ENCODE results near the gene ZYX. TPM values are rescaled to one million over a fixed set of nuclear protein-coding genes. Genes with fewer than 3 reads are reported as not detected.

ZYX gene
- total RNA-seq, 1 donor from 2014 or later, result 523 TPM

GRCh38 chr7:143431109-143431508, 50.0 kb downstream of the ZYX start:
- Histone ChIP-seq H3K27ac (ENCODE audit: low read depth, low read length) (no peak overlapping the region), H3K4me2 (ENCODE audit: low read length) (no peak overlapping the region)
- no peaks in the 10 kb centered on the region for H3K27me3 Mint-ChIP-seq (ENCODE audit: low read depth, unreplicated experiment)

GRCh38 chr7:143433759-143434158, 52.6 kb downstream of the ZYX start:
- FAIRE-seq (no peak), DNase-seq (ENCODE audit: low read depth) (no peak)
- no peaks in the 10 kb centered on the region for H3K4me1 Mint-ChIP-seq (ENCODE audit: low read depth, unreplicated experiment)
- Histone ChIP-seq H3K79me2 (ENCODE audit: insufficient read depth, low read length) (no peaks in the 10 kb centered on the region), H3K9ac (ENCODE audit: low read length) (no peak overlapping the region), H3K4me2 (ENCODE audit: low read length) (no peak overlapping the region), H3K4me1 (ENCODE audit: insufficient read depth, low read length) (no peaks in the 10 kb centered on the region), H3K4me3 (ENCODE audit: insufficient read depth, low read depth, low read length) (no peak overlapping the region), H4K20me1 (ENCODE audit: insufficient read depth, low read length) (no peaks in the 10 kb centered on the region), H3K27ac (ENCODE audit: low read depth, low read length) (no peak overlapping the region), H2AFZ (ENCODE audit: low read depth, low read length) (no peak overlapping the region), H3K36me3 (ENCODE audit: insufficient read depth, low read length) (no peaks in the 10 kb centered on the region), H3K9me3 (ENCODE audit: insufficient read depth, low read depth, low read length) (no peaks in the 10 kb centered on the region), H3K27me3 (ENCODE audit: insufficient read depth, low read length) (no peaks in the 10 kb centered on the region)
- H3K27ac Mint-ChIP-seq (ENCODE audit: unreplicated experiment), result no peak overlapping the region
- H3K9me3 Mint-ChIP-seq (ENCODE audit: unreplicated experiment), result no peaks in the 10 kb centered on the region
- H3K27me3 Mint-ChIP-seq (ENCODE audit: low read depth, unreplicated experiment), result peaks cover 10% of the 10 kb centered on the region
- no peak overlapping the region for H3K4me3 Mint-ChIP-seq (ENCODE audit: unreplicated experiment)
- no peaks in the 10 kb centered on the region for H3K36me3 Mint-ChIP-seq (ENCODE audit: low read depth, unreplicated experiment)
- TF ChIP-seq, protein P1, sequence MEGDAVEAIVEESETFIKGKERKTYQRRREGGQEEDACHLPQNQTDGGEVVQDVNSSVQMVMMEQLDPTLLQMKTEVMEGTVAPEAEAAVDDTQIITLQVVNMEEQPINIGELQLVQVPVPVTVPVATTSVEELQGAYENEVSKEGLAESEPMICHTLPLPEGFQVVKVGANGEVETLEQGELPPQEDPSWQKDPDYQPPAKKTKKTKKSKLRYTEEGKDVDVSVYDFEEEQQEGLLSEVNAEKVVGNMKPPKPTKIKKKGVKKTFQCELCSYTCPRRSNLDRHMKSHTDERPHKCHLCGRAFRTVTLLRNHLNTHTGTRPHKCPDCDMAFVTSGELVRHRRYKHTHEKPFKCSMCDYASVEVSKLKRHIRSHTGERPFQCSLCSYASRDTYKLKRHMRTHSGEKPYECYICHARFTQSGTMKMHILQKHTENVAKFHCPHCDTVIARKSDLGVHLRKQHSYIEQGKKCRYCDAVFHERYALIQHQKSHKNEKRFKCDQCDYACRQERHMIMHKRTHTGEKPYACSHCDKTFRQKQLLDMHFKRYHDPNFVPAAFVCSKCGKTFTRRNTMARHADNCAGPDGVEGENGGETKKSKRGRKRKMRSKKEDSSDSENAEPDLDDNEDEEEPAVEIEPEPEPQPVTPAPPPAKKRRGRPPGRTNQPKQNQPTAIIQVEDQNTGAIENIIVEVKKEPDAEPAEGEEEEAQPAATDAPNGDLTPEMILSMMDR (IDR thresholded peaks at IDR 0.05; ENCODE audit: insufficient read depth, low read depth, low read length), result no peak

More at GRCh38 chr7:143431109-143431508, 50.0 kb downstream of the ZYX start:
- no peak for DNase-seq (ENCODE audit: low read depth)
- Histone ChIP-seq H3K4me3 (ENCODE audit: insufficient read depth, low read depth, low read length) (no peak overlapping the region), H2AFZ (ENCODE audit: low read depth, low read length) (no peak overlapping the region), H3K27me3 (ENCODE audit: insufficient read depth, low read length) (no peaks in the 10 kb centered on the region), H4K20me1 (ENCODE audit: insufficient read depth, low read length) (no peaks in the 10 kb centered on the region), H3K79me2 (ENCODE audit: insufficient read depth, low read length) (no peaks in the 10 kb centered on the region), H3K9me3 (ENCODE audit: insufficient read depth, low read depth, low read length) (no peaks in the 10 kb centered on the region), H3K36me3 (ENCODE audit: insufficient read depth, low read length) (no peaks in the 10 kb centered on the region), H3K9ac (ENCODE audit: low read length) (no peak overlapping the region), H3K4me1 (ENCODE audit: insufficient read depth, low read length) (no peaks in the 10 kb centered on the region)
- no peaks in the 10 kb centered on the region for H3K36me3 Mint-ChIP-seq (ENCODE audit: low read depth, unreplicated experiment)
- no peaks in the 10 kb centered on the region for H3K9me3 Mint-ChIP-seq (ENCODE audit: unreplicated experiment)
- H3K27ac Mint-ChIP-seq (ENCODE audit: unreplicated experiment), result no peak overlapping the region
- no peak overlapping the region for H3K4me3 Mint-ChIP-seq (ENCODE audit: unreplicated experiment)
- TF ChIP-seq, protein P1 (IDR thresholded peaks at IDR 0.05; ENCODE audit: insufficient read depth, low read depth, low read length), result no peak
- no peak for TF ChIP-seq EZH2 (IDR thresholded peaks at IDR 0.05; ENCODE audit: insufficient read depth, low read length)
- no peak for FAIRE-seq
- H3K4me1 Mint-ChIP-seq (ENCODE audit: low read depth, unreplicated experiment), result peaks cover 4% of the 10 kb centered on the region

- no peak for TF ChIP-seq EZH2 (IDR thresholded peaks at IDR 0.05; ENCODE audit: insufficient read depth, low read length)
- H3K9ac ChIP-seq (ENCODE audit: low read length), result no peak overlapping the region
- peaks cover 10% of the 10 kb centered on the region for H3K27me3 Mint-ChIP-seq (ENCODE audit: low read depth, unreplicated experiment)
- no peaks in the 10 kb centered on the region for H4K20me1 ChIP-seq (ENCODE audit: insufficient read depth, low read length)
- no peaks in the 10 kb centered on the region for H3K79me2 ChIP-seq (ENCODE audit: insufficient read depth, low read length)
- H3K4me3 ChIP-seq (ENCODE audit: insufficient read depth, low read depth, low read length), result no peak overlapping the region
- H3K9me3 Mint-ChIP-seq (ENCODE audit: unreplicated experiment), result no peaks in the 10 kb centered on the region
- no peaks in the 10 kb centered on the region for H3K27me3 ChIP-seq (ENCODE audit: insufficient read depth, low read length)
- no peak overlapping the region for H3K27ac Mint-ChIP-seq (ENCODE audit: unreplicated experiment)
- H3K4me2 ChIP-seq (ENCODE audit: low read length), result no peak overlapping the region
- DNase-seq (ENCODE audit: low read depth) (no peak), FAIRE-seq (no peak)
- H3K4me3 Mint-ChIP-seq (ENCODE audit: unreplicated experiment), result no peak overlapping the region
- no peak overlapping the region for H3K27ac ChIP-seq (ENCODE audit: low read depth, low read length)
- no peak overlapping the region for H2AFZ ChIP-seq (ENCODE audit: low read depth, low read length)
- H3K36me3 ChIP-seq (ENCODE audit: insufficient read depth, low read length), result no peaks in the 10 kb centered on the region
- H3K4me1 Mint-ChIP-seq (ENCODE audit: low read depth, unreplicated experiment), result no peaks in the 10 kb centered on the region
- no peaks in the 10 kb centered on the region for H3K36me3 Mint-ChIP-seq (ENCODE audit: low read depth, unreplicated experiment)
- no peaks in the 10 kb centered on the region for H3K9me3 ChIP-seq (ENCODE audit: insufficient read depth, low read depth, low read length)
- H3K4me1 ChIP-seq (ENCODE audit: insufficient read depth, low read length), result no peaks in the 10 kb centered on the region
Measured at GRCh38 chr7:143434660-143435059, 53.5 kb downstream of the ZYX start.

All from astrocyte (in vitro differentiated cells and primary cell).